Astrocyte (in vitro differentiated cells and primary cell): Measurements from ENCODE around the gene NF2.

ENCODE experiments used
- CTCF ChIP-seq: IDR thresholded peaks from 2 replicates; pipeline ENCODE4 v1.5.1; 2011; ENCODE audit warnings: low read depth, mild to moderate bottlenecking, inconsistent platforms, low read length, moderate library complexity; ENCODE audit not compliant: insufficient read depth
- EZH2 ChIP-seq: IDR thresholded peaks from 2 replicates; pipeline ENCODE4 v1.6.1; 2012; ENCODE audit warnings: mild to moderate bottlenecking, low read length, inconsistent platforms; ENCODE audit not compliant: insufficient read depth

DNA sequence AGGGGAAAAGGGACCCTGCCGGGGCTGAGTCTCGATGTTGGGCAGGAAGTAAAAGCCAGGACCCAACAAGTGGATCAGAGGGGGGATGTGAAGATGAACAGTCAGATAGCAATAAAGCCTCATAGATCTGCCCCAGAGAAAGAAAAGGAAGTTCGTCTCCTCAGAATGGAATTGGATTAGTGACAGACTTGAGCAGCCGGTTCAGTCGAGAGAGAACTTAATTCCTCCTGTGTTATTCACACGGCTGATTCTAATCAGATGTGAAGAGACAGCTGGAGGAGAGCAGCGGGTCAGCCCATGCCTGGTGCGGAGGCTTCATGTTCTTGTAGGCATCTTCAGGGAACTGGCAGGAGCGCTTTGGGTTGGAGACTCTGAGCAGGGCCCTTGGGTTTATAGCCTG, 87.0 kb downstream of the NF2 start:
- TF ChIP-seq CTCF, result no peak
- TF ChIP-seq EZH2, result no peak
